ENCODE data around the gene PFKFB4.
"Not testable (repeated sequence)": the region's sequence is repeated elsewhere in the genome, so short reads cannot be mapped to it uniquely, and the experiment has no call there.

Gene PFKFB4

DNA sequence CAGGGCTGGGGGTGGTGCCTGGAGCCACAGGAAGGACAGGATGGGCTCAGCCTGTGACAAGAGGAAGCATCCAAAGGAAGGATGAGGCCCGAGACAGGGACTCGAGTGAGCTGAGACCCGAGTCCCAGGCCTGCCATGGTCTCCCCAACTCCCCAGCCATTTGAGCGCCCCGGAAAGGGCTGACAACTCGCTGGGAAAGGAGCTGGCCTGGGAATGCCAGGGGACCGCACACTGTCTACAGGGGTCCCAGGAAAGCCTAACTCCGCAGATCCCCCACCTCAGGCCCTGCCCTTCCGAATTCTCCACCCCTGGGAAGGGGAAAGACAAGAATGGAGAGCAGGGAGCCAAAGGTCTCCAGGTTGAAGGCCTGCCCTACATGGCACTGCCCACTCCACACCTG is 31.6 kb downstream of the PFKFB4 start:
- DNase-seq, result no peak

DNA sequence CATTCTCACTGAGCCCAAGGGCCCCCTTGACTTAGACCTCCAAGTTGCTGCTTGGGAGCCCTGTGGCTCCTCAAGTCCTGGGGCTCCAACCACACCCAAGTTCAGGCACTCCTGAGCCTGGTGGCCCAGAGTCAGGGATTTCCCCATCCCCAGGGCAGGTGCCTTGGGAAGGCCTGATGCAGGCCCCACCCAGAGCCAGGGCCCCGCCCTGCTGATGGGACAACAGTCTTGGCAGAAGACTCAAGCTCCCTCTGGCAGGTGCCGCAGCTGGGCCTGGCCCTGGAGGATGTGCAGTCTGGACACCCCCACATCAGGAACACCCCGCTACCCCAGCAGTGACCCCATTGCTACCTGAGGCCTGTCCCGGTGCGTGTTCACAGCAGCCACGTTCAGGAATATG is 35.0 kb downstream of the PFKFB4 start:
- no peak for DNase-seq

DNA sequence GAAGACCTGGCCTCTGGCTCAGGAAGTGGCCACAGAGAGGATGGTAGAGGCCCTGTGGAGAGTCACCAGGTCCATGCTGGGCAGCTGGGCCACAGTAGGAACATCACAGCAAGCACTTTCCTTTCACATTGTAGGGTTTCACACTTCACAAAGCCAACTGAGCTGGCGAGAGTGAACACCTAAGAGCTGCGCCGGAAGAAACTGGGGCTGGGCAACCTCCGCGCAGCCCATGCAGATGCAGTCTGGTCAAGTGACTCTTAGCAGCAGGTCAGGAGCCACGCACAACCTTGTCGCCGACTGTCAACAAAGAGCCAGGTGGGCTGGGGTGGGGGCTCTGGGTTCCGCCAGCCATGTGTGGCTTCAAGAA is 37.3 kb downstream of the PFKFB4 start:
- no peak for DNase-seq

- no peak for DNase-seq
Observed at GRCh38 chr3:48518638-48519276, 37.8 kb downstream of the PFKFB4 start.

- no peak for DNase-seq
Observed at GRCh38 chr3:48518069-48518468, 38.5 kb downstream of the PFKFB4 start.

DNA sequence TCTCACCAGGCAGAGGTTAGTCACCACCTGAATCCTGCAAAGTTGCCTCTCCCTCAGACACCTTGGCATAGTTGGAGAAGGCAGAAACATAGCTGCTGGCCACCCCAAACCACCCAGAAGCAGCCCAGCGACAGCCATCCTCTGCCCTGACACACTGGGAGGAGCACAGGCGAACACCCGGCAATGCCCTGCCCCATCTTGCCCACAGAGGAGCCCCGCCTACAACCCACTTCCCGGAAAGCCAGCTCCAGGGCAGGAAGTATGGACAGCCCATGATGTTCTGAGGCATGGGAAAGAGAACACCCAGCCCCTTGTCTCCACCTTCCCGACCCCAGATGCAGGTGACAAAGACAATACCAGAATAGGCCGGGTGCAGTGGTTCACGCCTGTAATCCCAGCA is 40.0 kb downstream of the PFKFB4 start:
- DNase-seq, result no peak

DNA sequence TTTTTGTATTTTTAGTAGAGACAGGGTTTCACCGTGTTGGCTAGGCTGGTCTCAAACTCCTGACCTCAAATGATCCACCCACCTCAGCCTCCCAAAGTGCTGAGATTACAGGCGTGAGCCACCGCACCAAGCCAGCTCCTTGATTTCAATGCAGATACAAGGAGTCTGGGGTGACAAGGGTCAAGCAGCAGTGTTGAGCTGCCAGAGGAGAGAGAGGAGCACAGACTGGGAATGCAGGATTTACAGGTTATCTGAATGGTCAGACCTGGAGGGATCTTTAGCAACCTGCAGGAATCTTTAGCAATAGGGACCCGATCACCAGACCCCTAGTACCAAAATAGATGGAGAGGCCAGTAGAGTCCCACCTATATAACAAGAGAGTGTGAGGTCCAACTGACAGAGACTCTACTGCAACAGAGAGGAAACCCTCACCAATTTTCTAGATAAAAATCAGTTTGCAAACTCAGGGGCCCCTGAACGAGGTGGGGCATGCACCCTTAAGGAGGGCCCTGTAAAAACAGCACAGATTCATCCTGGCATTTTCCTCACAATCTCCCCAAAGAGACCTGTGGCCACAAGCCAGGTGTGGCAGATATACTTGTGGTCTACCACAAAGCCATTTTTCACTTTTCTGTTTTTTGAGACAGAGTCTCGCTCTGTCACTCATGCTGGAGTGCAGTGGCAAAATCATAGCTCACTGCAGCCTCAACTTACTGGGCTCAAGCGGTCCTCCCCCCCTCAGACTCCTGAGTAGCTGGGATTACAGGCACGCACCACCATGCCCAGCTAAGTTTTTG is 42.0 kb downstream of the PFKFB4 start:
- no peak for DNase-seq

GRCh38 chr3:48511551-48511950 is 45.1 kb downstream of the PFKFB4 start:
- no peak for DNase-seq

DNA sequence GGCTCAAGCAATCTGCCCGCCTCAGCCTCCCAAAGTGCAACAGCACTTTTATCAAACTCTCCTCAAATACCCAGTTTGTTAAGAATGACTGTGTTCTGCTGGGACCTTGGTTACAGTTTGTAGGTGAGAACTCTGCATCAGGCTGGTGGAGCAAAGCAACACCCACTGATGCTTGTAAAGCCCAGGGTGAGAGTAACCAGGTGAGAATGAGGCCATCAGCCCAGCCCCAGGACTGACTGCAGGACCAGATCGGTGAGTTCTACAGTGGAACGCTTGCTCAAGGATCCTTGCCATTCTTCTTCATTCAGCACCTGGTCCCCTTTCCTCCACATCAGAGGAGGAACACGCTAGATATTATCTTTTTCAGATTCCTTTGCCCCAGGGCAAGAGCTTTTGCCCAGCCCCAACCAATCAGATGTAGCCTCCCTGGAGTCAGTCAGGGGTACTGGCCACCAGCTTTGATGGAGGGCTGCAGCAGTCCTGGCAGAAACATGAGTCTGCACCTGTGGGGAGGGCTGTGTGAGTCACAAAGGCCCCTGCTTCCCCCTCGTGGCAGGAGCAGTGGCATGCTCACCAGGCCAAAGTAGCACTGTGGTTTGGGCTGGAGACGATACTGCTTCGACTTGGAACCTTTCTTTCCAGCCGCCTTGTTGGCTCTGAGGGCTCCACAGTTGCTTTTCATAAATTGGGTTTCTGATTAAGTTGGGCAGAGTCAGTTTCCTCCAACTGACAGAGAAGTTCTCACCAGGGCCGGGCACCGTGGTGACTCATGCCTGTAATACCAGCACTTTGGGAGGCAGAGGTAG is 49.1 kb downstream of the PFKFB4 start:
- no peak for DNase-seq

GRCh38 chr3:48505968-48506504 is 50.6 kb downstream of the PFKFB4 start:
- no peak for DNase-seq

GRCh38 chr3:48505146-48505545 is 51.5 kb downstream of the PFKFB4 start:
- DNase-seq, result no peak

DNA sequence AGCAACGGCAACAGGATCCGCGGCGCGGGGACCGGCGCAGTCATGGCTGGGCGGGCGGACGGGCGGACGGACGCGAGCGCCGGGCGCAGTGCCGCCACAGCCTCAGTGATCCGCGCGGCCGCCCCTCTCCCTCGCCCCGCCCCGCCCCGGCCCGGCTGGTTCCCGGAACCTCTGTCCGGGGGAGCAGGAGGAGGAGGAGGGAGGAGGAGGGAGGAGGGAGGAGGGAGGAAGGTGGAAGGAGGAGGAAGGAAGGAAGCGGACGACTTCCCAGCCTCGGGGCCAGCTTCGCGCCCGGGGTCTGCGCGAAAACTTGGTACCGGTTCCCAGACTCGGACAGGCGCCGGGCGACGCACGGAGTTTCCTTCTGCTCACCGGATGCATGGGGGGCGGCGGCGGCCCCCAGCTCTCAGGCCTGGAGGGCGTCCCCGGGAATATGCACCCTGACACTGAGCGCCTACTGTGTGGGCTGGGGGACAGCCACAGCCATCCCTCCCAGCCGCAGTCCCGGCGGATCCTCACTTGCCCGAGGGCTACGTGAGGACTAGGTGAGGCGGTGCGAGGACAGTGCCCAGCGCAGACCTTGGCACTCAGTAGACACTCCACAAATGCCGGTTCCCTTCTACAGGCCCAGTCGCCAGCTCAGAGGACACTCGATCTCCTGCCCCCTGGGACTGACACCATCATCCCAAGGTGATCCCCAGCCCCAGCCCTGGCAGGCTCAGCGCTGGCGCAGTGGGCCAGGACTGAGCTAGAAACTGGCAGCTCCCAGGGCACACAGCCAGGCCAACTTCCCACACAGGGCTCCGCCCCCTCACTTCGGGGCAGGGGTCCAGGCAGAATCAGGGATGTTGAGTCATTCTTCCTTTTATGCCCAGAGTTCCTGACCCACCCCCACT is 52.3 kb downstream of the PFKFB4 start, which contains the start of gene SHISA5:
Gene SHISA5 (minus strand): TSS at position 124 of the 896 bp plus-strand sequence. CDS start 80 bp downstream, at position 44.
- DNase-seq, result peak; percentile 13

GRCh38 chr3:48503401-48504050 is 53.1 kb downstream of the PFKFB4 start:
- no peak for DNase-seq

GRCh38 chr3:48502728-48503168 is 53.9 kb downstream of the PFKFB4 start:
- DNase-seq, result no peak

- DNase-seq, result no peak
Observed at GRCh38 chr3:48502121-48502520, 54.5 kb downstream of the PFKFB4 start.

DNA sequence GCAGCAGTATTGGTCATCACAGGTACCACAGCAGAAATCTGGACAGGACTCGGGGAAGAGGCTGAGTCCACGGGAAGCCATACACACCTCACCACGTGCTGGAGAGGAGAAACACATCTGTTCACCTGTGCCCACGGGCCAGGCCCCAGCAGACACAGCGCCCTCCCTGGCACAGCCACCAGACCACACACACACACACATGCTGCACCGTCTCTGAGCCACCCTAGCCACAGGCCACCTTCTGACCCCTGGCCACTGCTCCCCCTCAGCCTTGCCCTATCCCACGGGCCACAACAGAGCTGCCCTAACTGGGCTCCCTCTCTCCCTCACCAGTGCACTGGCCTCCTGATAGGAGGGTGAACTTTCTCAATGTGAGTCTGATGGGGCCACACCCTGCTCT is 55.4 kb downstream of the PFKFB4 start:
- DNase-seq, result no peak

DNA sequence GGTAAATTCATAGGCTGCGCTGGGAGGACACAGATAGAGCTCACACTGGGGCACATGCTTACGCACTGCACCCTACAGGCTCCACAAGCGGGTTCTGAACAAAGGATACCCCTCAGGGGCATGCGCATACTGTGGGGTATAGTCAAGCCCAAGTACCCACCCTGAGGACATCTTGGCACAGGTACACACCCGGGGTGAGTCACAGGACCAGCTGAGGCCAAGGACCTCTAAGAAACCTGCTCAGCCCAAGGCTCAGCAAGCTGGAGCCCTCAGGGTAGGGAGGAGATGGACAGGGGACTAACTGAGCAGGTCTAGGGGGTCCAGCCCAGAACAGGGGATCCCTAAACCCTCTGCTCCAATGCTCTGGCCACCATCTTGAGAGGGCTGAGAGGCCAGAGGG is 55.9 kb downstream of the PFKFB4 start:
- DNase-seq, result no peak

GRCh38 chr3:48493203-48493501 is 63.5 kb downstream of the PFKFB4 start:
- DNase-seq, result no peak

DNA sequence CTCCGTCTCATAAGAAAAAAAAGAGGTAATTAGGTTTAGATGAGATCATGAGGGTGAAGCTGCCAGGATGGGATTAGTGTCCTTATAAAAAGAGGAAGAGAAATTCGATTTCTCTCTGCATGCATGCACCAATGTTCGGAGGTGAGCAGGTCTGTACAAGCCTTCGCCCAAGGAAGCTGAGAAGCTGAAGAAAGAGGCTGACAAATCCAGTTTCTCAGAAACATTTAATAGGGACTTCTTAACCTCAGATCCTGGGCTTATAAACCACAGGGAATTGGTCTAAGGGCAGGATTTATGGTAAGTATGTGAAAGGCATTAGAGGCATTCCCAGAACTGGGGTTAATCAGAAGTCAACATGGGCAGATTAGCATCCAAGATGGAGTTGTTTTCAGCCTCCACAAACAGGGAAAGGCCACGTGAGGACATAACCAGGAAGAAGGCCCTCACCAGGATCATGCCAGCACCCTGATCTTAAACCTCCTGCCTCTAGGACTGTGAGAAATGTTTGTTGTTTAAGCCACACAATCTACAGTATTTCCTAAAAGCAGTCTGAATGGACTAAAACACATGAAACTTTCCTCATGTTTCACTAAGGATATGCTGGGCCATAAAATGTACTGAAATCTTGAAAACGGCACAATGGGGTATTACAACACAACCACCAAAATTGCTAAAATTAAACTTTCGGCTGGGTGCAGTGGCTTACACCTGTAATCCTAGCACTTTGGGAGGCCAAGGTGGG is 64.0 kb downstream of the PFKFB4 start:
- no peak for DNase-seq

GRCh38 chr3:48486952-48487351 is 69.7 kb downstream of the PFKFB4 start:
- no peak for DNase-seq

GRCh38 chr3:48482822-48483221 is 73.8 kb downstream of the PFKFB4 start:
- not testable (repeated sequence) for DNase-seq
